ENCODE results near the gene CC2D1A. TPM values are rescaled to one million over a fixed set of nuclear protein-coding genes. Genes with fewer than 3 reads are reported as not detected.

Gene CC2D1A
- total RNA-seq, 2 donors from 2014 or later: 35.5 to 52.1 TPM

DNA sequence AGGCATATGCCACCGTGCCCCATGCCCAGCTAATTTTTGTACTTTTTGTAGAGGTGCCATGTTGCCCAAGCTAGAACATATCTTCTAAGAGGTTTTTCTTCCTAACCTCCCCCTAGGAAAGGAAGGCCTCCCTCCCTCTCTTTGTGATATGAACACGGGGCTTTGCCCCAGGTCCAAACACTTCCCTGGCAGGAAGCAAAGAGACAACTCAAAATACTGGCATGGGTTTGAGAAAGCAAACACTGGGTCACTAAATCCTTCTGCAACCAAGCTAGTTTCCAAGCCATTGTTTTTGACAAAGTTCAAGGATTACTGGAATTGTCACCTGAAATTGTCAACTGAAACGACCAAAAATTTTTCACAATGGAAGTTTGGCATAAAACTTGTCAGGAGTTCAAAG lies 8.8 kb downstream of the CC2D1A start:
- Histone ChIP-seq H3K9me3 (no peaks in the 10 kb centered on the region), H3K27ac (no peak overlapping the region), H3K27me3 (no peaks in the 10 kb centered on the region), H3K36me3 (replicated peaks in 1 of 2; ENCODE audit: insufficient read depth in 1 of 2, low read depth in 2 of 2) (peaks cover 0 to 23% of the 10 kb centered on the region in 2 donors), H3K4me1 (peaks cover 1% of the 10 kb centered on the region), H3K4me3 (no peak overlapping the region)
- DNase-seq (no peak), ATAC-seq (no peak)
- 59 to 62% methylated on average over 3 of the region's 3 CpGs for WGBS, 2 donors
- TF ChIP-seq POLR2A (IDR thresholded peaks at IDR 0.05): no peak
- TF ChIP-seq, protein P1, sequence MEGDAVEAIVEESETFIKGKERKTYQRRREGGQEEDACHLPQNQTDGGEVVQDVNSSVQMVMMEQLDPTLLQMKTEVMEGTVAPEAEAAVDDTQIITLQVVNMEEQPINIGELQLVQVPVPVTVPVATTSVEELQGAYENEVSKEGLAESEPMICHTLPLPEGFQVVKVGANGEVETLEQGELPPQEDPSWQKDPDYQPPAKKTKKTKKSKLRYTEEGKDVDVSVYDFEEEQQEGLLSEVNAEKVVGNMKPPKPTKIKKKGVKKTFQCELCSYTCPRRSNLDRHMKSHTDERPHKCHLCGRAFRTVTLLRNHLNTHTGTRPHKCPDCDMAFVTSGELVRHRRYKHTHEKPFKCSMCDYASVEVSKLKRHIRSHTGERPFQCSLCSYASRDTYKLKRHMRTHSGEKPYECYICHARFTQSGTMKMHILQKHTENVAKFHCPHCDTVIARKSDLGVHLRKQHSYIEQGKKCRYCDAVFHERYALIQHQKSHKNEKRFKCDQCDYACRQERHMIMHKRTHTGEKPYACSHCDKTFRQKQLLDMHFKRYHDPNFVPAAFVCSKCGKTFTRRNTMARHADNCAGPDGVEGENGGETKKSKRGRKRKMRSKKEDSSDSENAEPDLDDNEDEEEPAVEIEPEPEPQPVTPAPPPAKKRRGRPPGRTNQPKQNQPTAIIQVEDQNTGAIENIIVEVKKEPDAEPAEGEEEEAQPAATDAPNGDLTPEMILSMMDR (IDR thresholded peaks at IDR 0.05): no peak
- intact Hi-C loops (cut with DNase I): no loop called here

DNA sequence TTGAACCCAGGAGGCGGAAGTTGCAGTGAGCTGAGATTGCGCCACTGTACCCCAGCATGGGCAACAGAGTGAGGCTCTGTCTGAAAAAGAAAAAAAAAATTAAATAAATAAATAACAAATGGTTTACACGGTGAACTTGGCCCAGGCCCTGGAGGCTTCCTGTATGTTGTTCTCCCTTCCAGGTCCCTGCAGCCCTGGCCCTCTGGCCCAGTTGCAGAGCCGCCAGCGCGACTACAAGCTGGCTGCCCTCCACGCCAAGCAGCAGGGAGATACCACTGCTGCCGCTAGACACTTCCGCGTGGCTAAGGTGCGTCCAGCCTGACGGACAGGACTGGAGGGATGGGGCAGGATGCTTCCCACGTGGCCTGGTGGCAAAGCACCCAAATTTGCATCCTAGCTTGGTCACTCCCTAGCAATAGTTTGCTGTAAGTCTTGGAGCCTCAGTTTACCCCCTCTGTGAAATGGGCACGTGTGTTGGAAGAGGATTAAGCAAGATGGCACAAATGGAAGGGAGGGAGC lies 11.9 kb downstream of the CC2D1A start:
- 75 to 88% methylated on average over 14 of the region's 14 CpGs for WGBS, 2 donors
- H3K36me3 ChIP-seq (replicated peaks in 1 of 2; ENCODE audit: insufficient read depth in 1 of 2, low read depth in 2 of 2): peaks cover 13 to 28% of the 10 kb centered on the region in 2 donors
- H3K27ac ChIP-seq: no peak overlapping the region
- H3K27me3 ChIP-seq: no peaks in the 10 kb centered on the region
- TF ChIP-seq POLR2A (IDR thresholded peaks at IDR 0.05): no peak
- TF ChIP-seq, protein P1 (IDR thresholded peaks at IDR 0.05): no peak
- ATAC-seq (no peak), DNase-seq (no peak)
- H3K4me1 ChIP-seq: no peaks in the 10 kb centered on the region
- intact Hi-C loops (cut with DNase I): no loop called here
- H3K9me3 ChIP-seq: no peaks in the 10 kb centered on the region
- H3K4me3 ChIP-seq: no peak overlapping the region

DNA sequence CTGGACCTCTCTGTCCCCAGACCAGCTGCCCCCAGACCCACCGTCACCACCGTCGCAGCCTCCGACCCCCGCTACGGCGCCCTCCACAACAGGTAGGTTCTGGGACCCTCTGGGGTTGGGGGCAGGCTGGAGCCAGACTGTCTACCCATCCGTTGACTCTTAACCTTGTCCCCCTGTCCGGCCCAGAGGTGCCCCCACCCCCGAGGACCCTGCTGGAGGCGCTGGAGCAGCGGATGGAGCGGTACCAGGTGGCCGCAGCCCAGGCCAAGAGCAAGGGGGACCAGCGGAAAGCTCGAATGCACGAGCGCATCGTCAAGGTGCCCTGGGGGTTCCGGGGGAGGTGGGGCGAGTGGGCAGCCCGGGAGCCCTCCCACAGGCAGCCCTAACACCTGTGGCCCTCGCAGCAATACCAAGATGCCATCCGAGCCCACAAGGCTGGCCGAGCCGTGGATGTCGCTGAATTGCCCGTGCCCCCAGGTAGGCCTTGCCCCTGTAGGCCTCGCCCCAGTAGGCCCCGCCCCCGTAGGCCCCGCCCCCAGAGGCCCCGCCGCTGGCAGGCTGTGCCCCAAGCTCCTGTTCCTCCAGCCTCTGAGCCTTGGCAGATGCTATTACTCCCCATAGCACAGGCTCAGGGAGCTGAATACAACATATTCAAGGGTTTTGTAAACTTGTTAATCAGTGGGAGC lies 12.9 kb downstream of the CC2D1A start:
- Histone ChIP-seq H3K27me3 (no peaks in the 10 kb centered on the region), H3K4me1 (no peaks in the 10 kb centered on the region), H3K27ac (no peak overlapping the region), H3K4me3 (no peak overlapping the region), H3K36me3 (replicated peaks in 1 of 2; ENCODE audit: insufficient read depth in 1 of 2, low read depth in 2 of 2) (peaks cover 13 to 29% of the 10 kb centered on the region in 2 donors), H3K9me3 (no peaks in the 10 kb centered on the region)
- DNase-seq (no peak), ATAC-seq (no peak)
- intact Hi-C loops (cut with DNase I): no loop called here
- TF ChIP-seq, protein P1 (IDR thresholded peaks at IDR 0.05): no peak
- TF ChIP-seq POLR2A (IDR thresholded peaks at IDR 0.05): no peak
- 91 to 99% methylated on average over 19 to 24 of the region's 34 CpGs for WGBS, 2 donors

DNA sequence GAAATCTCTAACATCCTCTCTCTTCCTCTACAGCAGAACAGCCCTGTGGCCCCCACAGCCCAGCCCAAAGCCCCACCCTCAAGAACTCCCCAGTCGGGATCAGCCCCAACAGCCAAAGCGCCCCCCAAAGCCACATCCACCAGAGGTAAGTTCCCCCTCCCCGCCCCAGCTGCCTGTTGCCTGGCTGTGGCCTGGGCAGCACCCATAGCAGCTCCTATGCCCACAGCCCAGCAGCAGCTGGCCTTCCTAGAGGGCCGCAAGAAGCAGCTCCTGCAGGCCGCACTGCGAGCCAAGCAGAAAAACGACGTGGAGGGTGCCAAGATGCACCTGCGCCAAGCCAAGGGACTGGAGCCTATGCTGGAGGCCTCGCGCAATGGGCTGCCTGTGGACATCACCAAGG lies 14.5 kb downstream of the CC2D1A start:
- WGBS, 2 donors: 94 to 100% methylated on average over 1 to 6 of the region's 11 CpGs
- H3K27me3 ChIP-seq: no peaks in the 10 kb centered on the region
- no peak for ATAC-seq
- no peak overlapping the region for H3K4me3 ChIP-seq
- H3K27ac ChIP-seq: no peak overlapping the region
- H3K36me3 ChIP-seq (replicated peaks in 1 of 2; ENCODE audit: insufficient read depth in 1 of 2, low read depth in 2 of 2): peaks cover 13 to 29% of the 10 kb centered on the region in 2 donors
- no peaks in the 10 kb centered on the region for H3K9me3 ChIP-seq
- H3K4me1 ChIP-seq: no peaks in the 10 kb centered on the region
- TF ChIP-seq, protein P1 (IDR thresholded peaks at IDR 0.05): no peak
- no peak for TF ChIP-seq POLR2A (IDR thresholded peaks at IDR 0.05)
- DNase-seq: no peak
- intact Hi-C loops (cut with DNase I): no loop called here

All from body of pancreas (tissue), 4 donors.